KMS-11 (cell line): ENCODE results near the gene KRT28.

Source experiments
- H2AFZ ChIP-seq: fragments of 200-600 bp; sonication (generic); 2 replicates; pipeline ENCODE4 v1.6.1; 2016; ENCODE audit warnings: antibody characterized with exemption, mixed run types, low read depth
- H3K27ac ChIP-seq: fragments of 200-600 bp; sonication (generic); 2 replicates; pipeline ENCODE4 v1.6.1; 2016; ENCODE audit warnings: mild to moderate bottlenecking, mixed run types
- H3K27me3 ChIP-seq: fragments of 200-600 bp; sonication (generic); 2 replicates; pipeline ENCODE4 v1.6.1; 2017; ENCODE audit warnings: mild to moderate bottlenecking, low read depth, mixed run types, moderate library complexity; ENCODE audit not compliant: insufficient read depth
- H3K36me3 ChIP-seq: fragments of 200-600 bp; sonication (generic); 2 replicates; pipeline ENCODE4 v1.6.1; 2017; ENCODE audit warnings: mild to moderate bottlenecking, mixed run types; ENCODE audit not compliant: insufficient read depth
- H3K4me1 ChIP-seq: fragments of 200-600 bp; sonication (generic); 2 replicates; pipeline ENCODE4 v1.6.1; 2016; ENCODE audit warnings: mild to moderate bottlenecking, low read depth, mixed run types; ENCODE audit not compliant: poor library complexity, severe bottlenecking
- H3K4me2 ChIP-seq: fragments of 200-600 bp; sonication (generic); 2 replicates; pipeline ENCODE4 v1.7.0; 2016; ENCODE audit warnings: mild to moderate bottlenecking, mixed run types
- H3K4me3 ChIP-seq: fragments of 200-600 bp; sonication (generic); IDR thresholded peaks from 2 replicates; pipeline ENCODE4 v1.6.1; 2017; ENCODE audit warnings: low read depth, low read length, mixed read lengths; ENCODE audit not compliant: insufficient read depth
- H3K79me2 ChIP-seq: fragments of 200-600 bp; sonication (generic); 2 replicates; pipeline ENCODE4 v1.6.1; 2016; ENCODE audit warnings: low read depth, mixed run types; ENCODE audit not compliant: insufficient read depth
- H3K9ac ChIP-seq: fragments of 200-600 bp; sonication (generic); 2 replicates; pipeline ENCODE4 v1.6.1; 2016; ENCODE audit warnings: mild to moderate bottlenecking, mixed run types
- H4K20me1 ChIP-seq: fragments of 200-600 bp; sonication (generic); 2 replicates; pipeline ENCODE4 v1.6.1; 2016; ENCODE audit warnings: mild to moderate bottlenecking, mixed run types; ENCODE audit not compliant: insufficient read depth
- TF ChIP-seq, protein P1 (sequence below): fragments of 200-600 bp; sonication (generic); conservative IDR thresholded peaks from 2 replicates; pipeline ENCODE4 v1.6.1; 2017; ENCODE audit warnings: low read depth, mild to moderate bottlenecking, antibody characterized with exemption, low read length, moderate library complexity, mixed read lengths

KRT28 gene

DNA sequence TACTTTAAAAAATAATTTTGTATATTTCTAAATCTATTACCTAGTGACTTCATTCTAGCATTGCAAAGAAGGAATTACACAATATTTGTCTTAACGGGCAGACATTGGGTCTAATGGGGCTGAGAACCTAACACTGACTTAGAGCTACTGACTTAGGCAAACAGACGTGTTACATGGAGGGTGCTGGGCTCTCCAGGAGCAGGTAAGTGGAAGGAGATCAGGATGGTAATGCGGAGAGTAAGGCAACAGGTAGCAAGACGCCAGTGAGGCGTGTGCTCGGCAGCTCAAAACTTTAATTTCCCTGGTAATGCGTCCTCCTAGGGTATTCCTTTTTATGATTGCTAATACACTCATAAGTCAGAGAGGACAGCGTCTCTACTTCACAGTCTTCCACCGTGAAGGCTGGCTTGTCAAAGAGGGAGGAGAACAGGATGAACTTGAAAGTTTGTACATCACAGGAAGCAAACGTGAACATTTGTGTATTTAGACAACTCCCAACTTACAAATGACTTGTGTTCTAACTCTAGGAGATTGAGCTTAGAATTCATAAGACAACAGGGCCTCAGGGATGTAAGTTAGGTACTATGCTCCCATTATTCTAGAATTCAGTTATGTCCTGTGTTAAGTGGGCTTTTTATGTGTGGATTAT lies 4.6 kb downstream of the KRT28 start:
- Histone ChIP-seq H3K4me2 (no peak overlapping the region), H3K36me3 (no peaks in the 10 kb centered on the region), H3K4me1 (no peaks in the 10 kb centered on the region), H3K4me3 (no peak overlapping the region), H4K20me1 (no peaks in the 10 kb centered on the region), H3K79me2 (no peaks in the 10 kb centered on the region), H2AFZ (no peak overlapping the region), H3K9ac (no peak overlapping the region), H3K27ac (no peak overlapping the region), H3K27me3 (no peaks in the 10 kb centered on the region)
- TF ChIP-seq, protein P1, sequence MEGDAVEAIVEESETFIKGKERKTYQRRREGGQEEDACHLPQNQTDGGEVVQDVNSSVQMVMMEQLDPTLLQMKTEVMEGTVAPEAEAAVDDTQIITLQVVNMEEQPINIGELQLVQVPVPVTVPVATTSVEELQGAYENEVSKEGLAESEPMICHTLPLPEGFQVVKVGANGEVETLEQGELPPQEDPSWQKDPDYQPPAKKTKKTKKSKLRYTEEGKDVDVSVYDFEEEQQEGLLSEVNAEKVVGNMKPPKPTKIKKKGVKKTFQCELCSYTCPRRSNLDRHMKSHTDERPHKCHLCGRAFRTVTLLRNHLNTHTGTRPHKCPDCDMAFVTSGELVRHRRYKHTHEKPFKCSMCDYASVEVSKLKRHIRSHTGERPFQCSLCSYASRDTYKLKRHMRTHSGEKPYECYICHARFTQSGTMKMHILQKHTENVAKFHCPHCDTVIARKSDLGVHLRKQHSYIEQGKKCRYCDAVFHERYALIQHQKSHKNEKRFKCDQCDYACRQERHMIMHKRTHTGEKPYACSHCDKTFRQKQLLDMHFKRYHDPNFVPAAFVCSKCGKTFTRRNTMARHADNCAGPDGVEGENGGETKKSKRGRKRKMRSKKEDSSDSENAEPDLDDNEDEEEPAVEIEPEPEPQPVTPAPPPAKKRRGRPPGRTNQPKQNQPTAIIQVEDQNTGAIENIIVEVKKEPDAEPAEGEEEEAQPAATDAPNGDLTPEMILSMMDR, result no peak

DNA sequence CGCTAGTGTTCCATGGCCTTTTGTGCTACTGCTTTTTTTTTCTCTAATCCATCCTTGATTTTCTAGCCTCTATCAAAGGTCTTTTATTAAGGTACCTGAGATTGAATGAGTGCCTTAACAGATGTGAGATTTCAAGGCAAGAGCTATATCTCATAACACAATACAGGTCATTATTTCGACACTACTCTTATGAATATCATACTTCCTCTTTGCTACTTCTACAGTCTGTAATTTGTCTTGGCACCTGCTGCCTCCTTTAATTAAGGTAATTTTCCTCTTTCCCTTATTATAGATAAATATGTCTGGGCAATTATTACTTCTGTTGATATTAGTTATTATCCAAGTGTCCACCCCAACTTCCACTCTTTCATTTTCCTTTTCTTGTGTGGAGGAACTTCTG lies 5.3 kb downstream of the KRT28 start:
- no peaks in the 10 kb centered on the region for H3K27me3 ChIP-seq
- no peak overlapping the region for H3K27ac ChIP-seq
- H4K20me1 ChIP-seq, result no peaks in the 10 kb centered on the region
- no peak overlapping the region for H2AFZ ChIP-seq
- no peak overlapping the region for H3K9ac ChIP-seq
- H3K36me3 ChIP-seq, result no peaks in the 10 kb centered on the region
- no peak overlapping the region for H3K4me2 ChIP-seq
- TF ChIP-seq, protein P1, result no peak
- H3K4me3 ChIP-seq, result no peak overlapping the region
- H3K79me2 ChIP-seq, result no peaks in the 10 kb centered on the region
- no peaks in the 10 kb centered on the region for H3K4me1 ChIP-seq

DNA sequence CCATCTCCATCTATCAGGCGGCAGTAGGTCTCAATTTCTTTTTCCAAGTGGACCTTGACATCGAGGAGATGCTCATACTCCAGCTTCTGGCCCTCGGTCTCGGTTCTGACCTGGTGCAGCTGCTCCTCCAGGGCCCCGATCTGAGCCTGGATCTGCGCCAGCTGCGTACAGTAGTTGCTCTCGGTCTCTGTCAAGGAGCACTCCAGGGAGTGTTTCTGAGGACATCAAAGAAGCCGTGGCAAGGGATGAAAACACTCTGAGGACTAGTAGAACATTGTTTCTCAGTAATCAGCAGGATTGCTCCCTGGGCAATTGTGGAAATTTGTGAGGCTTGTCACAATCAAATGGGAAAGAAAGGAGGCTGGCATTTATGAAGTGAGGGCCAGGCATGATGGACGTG lies 5.9 kb downstream of the KRT28 start:
- Histone ChIP-seq H3K4me3 (no peak overlapping the region), H3K27me3 (no peaks in the 10 kb centered on the region), H3K4me2 (no peak overlapping the region), H4K20me1 (no peaks in the 10 kb centered on the region), H3K79me2 (no peaks in the 10 kb centered on the region), H3K27ac (no peak overlapping the region), H3K9ac (no peak overlapping the region), H3K4me1 (no peaks in the 10 kb centered on the region), H2AFZ (no peak overlapping the region), H3K36me3 (no peaks in the 10 kb centered on the region)
- TF ChIP-seq, protein P1, result no peak

DNA sequence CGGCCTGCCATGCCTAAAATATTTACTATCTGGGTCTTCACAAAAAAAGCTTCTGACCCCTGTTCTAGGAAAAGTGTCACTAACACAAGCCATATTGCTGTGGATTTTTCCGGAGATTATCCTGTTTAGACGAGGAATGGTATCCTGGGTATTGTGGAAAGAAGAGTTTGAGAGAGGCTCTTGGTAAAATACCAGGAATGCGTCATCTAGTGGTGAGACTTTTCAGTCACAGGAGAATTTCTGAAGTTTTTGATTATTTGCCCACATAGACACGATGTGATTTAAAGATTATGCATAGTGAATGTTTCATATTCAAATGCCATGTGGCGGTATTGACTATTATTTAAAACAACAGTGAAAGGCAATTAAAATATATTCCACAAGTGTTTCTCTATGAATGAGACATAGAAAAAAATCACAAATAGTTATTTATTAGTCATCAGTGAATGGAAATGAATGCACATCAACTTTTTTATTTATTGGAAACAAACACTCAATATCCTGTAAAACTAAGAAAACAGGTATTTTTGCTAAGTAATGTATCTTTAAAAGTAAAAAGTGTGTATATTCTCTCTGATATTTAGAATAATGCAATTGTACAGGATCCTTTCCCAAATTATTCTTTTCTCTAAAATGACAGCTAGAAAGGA lies 7.8 kb downstream of the KRT28 start:
- H3K4me2 ChIP-seq, result no peak overlapping the region
- TF ChIP-seq, protein P1, result 0 out of 2 replicates have a peak, but pooled peaks have one; percentile 20
- no peaks in the 10 kb centered on the region for H3K27me3 ChIP-seq
- no peak overlapping the region for H3K4me3 ChIP-seq
- H3K9ac ChIP-seq, result no peak overlapping the region
- no peak overlapping the region for H2AFZ ChIP-seq
- H4K20me1 ChIP-seq, result no peaks in the 10 kb centered on the region
- H3K79me2 ChIP-seq, result no peaks in the 10 kb centered on the region
- no peaks in the 10 kb centered on the region for H3K4me1 ChIP-seq
- no peak overlapping the region for H3K27ac ChIP-seq
- no peaks in the 10 kb centered on the region for H3K36me3 ChIP-seq
